HG02943 (cell line): ENCODE measurements around the gene SLC5A7.

ENCODE experiments used
- ATAC-seq: cut with Tn5 transposase; IDR thresholded peaks from one replicate; pipeline ENCODE4 v1.9.1; 2021; ENCODE audit warnings: mild to moderate bottlenecking, low read depth, moderate library complexity; ENCODE audit not compliant: unreplicated experiment

SLC5A7 gene

DNA sequence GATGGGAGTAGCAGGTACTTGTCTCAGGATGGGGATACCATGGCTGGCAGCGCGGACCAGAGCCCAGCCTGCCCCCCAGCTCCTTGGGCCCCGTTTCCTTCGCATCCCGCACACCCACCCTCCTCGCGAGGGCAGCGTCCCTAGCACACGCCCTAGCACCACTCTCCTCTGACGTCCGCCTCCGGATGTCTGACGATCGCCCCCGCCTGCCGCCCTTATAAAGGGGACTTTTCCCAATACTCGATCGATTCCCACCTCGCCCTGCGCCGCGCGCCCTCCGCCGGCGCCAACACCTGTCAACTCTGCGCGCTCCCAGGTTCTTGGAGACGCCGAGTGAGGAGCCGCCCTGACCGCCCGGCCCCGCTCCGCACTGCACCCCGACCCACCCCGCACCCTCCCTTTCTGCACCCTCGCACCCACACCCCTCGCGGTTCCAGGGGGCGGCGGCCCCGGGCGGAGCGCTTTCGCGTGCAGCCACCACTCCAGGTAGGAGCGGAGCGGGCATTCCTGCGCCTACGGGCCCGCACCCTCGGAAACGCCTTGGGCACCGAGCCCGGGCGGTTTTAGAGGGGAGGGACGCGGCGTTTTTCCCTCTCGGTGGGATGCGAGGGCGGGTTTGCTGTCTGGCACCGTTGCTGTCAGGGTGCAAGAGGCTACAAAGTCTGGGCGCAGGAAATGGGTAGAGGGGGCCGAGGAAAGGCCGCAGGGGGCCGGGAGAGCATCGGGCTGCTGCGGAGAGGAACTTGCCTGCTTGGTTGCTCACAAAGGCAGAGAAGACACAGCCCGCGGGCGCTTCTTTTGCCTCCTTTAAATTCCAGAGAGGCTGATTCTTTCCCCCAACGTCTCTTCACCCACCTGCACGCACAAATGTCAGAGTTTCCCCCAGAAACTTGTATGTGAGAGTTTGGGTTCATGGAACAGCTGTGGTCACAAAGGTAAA, at the start of gene SLC5A7:
SLC5A7 (plus strand) TSS at position 247 of the 940 bp plus-strand sequence. CDS start 1,632 bp downstream, outside the sequence.
- ATAC-seq = no peak

DNA sequence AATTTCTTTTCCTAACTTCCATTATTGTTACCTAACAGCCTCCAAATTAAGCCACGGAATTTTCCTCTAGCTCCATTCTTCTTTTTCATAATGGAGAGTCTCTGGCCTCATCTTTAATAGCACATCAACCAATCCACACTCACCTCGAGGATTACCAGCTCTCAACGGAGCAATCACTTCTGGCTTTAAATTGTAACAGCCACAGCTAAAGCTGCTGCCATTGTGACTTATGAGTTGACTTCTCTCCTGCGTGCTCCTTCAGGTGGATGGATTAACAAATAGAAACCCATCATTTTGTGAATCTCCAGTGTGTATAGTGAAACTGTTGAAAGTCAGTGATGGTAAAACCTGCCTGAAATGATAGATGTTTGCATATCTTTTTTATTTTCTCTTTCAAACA, 24.9 kb upstream of the SLC5A7 start:
- no peak for ATAC-seq

DNA sequence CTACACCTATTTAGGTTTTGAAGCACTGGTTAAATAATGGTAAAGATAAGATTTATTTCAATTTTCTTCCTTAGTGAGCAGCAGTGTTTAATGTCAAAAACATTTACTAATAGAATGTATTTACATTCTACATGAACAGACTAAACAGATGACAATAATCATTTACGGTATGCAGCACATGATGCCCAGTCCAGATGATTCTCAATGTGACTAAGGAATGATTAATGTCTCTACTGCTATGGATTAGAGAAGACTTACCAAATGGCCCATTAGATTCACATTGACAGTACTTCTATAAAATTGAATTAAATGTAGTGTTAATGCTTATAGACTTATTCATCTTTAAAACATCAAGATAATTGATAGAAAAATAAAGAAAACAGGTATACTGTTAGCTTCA, 22.1 kb upstream of the SLC5A7 start:
- no peak for ATAC-seq

DNA sequence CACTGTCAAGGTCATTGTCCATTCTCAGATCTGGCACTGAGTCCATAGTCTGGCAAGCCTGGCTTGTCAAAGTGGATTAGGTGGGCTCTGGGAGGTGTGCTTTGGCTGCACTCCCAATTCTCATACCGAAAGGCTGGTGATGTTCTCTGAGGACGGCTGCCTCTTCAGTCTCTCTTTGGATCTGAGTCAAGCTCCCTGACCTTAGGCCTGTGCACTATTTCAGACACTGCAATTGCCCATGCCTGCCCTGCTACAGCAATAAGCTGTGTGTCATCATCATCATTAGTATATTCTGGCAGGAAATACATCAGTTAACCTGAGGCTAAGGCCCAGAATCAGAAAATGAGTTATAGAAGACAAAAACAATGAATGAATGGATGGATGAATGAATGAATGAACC, 1.6 kb upstream of the SLC5A7 start:
- no peak for ATAC-seq

DNA sequence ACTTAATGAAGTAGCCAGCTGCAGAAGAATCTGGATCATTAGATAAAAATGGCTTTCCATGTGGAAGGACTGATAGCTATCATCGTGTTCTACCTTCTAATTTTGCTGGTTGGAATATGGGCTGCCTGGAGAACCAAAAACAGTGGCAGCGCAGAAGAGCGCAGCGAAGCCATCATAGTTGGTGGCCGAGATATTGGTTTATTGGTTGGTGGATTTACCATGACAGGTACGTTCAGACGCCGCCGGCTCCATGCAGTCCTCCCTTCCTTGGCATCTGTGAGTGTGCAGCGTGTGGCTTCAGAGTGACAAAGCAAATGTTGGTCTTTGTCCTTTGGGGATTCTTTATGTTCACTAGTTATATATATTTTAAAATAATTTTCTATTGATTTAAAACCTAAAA, 1.8 kb downstream of the SLC5A7 start:
- ATAC-seq = no peak

DNA sequence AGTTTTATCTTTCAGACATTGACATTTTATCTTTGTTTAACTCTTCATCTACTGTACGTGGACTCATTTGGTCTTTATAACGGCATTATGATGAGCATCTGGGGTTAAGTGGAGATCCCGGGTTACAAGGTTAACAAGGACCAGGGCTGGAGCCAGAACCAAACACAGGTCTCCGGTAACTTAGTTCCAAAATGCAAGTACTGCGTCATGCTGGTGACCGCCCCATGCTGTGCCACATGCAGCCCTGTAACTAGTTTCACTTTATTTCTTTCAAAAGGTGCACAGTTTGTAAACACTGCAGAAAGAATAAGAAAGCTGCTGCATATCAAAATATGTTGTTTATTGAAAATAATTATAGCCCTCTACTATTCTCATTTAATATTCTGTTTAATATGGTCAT, 3.1 kb downstream of the SLC5A7 start:
- ATAC-seq = no peak

DNA sequence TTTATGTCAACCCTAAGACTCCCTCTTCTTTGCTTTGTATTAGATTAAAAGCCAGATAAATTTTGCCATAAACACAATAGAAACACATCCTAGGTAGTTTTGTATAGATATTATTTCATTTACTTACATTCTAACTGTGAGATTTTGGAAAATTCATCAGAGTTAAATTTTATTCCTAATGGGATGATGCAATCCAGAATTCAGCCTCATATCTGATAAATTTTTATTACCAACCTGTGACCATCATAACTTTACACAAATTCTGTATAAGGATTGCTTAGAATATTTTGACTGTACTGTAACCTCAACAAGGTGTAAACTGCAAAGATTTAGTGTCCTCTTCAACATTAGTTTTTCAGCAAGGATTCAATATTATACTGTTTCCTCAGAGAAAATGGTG, 4.4 kb downstream of the SLC5A7 start:
- ATAC-seq = no peak

DNA sequence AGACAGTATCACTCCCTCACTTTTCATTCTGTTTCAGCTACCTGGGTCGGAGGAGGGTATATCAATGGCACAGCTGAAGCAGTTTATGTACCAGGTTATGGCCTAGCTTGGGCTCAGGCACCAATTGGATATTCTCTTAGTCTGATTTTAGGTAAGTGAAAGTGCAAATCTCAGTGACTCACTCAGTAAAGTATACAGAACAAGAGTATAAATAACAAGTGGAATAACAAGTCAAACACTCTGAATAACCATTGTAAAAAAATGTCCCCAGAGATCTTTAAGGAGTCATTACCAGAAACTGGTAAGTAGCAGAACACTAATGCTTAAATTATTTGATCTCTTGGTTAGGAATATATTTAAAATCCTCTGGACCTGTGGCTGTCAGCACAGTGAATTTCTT, 5.7 kb downstream of the SLC5A7 start:
- ATAC-seq = no peak

DNA sequence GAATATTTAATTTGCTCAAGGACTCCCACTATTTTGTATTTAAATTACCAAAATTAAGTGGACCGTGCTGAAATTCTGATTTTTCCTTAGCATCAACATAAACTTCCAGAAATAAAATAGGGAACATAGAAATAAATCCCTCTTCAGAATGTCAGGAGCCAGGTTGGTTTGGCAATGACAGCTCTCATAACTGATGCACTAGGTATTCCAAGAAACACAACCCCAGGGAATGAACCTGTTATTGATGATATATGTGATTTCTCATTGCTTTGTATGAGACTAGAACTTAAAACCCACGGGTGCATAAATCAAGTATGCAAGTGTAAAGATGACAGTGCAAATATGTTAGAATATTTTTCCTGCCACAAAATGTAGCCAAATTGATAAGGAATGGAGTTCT, 12.8 kb downstream of the SLC5A7 start:
- no peak for ATAC-seq

DNA sequence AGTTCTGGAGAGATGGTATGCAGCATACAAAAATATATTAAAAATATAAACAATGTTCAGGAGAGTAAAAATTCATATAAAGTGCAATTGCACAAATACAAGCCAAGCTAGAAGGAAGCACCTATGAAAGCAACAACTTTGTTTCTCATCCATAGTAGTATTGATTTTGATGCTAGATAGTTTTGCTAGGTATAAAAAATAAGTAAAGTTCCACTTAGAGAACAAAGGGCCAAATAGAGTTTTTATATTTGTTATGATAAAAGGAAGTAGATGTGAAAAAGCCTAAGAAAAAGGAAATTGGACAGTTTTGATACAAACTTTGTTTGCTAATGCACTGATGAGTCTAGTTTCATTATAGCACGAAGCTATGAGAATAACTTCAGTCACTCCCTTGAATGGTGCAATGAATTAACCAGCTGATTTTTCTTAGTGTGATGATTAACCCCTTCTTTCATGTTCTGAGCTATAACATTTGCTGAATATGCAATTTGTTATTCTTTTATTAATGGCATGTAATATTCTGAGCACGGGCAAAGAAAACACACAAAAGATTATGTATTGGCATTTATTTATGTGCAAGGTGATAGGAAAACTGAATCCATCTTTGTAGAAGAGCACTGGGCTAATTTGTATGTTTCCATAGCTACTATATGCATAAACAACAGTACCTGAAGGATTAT, 24.7 kb downstream of the SLC5A7 start:
- ATAC-seq = no peak

DNA sequence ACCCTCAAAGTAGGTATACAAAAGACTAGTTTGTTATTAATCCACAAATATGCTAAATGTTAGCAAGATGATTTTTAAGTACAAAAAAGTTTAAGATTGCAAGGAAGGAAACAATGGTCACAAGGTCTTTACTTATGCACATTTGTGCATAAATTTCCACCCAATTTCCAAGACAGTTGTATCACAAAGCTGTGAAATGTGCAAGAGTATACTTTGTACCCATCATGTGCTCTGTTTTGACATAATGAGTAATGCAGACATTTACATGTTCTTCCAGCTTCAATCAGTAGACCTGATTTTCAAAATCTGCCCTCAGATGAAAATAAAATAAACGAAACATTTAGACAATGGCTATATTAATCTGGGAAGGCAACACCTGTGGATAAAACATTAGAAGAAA, 27.0 kb downstream of the SLC5A7 start:
- no peak for ATAC-seq

DNA sequence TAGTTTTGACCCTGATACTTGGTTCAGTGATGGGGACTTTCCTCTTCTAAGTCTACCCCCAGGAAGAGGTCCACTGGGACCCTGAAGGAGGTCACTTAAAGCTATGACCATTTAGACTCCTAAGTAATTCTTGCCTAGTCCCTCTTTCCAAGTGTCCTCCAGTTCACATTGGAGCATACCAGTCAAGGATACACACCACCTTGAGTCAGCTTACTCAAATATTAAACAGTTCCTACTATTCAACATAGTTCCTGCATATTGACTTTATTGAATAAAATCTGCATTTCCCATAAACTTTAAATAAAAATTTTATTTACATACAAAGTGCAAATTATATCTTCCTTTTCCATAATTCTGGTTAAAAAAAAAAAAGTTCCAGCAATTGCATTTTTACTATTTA, 36.3 kb downstream of the SLC5A7 start:
- no peak for ATAC-seq

DNA sequence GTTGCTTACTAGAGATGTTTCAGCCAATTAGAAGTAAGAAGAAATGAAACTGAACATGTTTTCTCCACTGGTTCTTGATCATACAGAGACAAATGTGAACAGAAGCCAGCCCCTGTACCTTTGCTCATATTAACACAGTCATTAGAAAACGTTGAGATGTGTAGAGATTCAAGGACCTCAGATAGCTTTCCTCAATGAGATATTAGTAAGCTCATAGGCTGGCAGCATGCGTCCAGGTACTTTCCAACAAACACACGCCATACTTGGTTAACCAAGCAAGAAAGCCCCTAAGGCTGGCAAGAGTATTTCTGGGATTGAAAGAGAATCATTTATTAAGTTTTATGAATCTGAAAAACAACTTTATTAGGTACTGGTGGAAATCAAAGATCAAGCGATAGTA, 37.5 kb downstream of the SLC5A7 start:
- no peak for ATAC-seq

DNA sequence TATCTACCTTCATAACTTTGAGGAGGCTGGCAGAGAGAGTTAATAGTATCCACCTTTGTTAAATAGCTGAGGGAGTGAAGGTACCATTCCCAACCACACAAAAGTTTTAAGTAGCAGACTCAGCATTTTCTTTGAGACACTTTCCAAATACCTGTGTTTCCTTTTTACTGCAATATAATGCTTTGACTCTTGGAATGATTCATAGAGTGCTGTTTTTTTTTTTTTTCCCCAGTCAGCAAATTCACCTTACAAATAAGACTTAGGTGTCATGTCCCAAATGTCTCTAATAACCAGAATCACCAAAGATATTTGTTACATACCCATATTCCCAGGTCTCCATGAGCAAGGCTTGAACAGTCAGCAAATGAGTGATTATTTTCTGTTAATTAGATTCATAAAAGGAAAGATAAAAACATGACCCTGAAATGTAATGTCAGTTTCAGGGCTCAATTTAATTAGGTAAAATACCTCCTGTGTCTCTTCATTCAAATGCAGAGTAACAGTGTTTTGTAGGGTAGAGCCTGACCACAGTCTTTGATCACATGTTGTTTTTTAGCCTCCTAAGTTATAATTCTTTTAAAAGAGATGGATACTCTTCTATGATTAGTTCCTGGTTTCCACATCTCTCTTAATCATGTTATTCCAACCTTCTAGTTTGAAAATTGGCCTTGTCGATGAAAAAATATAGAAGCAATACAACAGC, 39.9 kb downstream of the SLC5A7 start:
- no peak for ATAC-seq

DNA sequence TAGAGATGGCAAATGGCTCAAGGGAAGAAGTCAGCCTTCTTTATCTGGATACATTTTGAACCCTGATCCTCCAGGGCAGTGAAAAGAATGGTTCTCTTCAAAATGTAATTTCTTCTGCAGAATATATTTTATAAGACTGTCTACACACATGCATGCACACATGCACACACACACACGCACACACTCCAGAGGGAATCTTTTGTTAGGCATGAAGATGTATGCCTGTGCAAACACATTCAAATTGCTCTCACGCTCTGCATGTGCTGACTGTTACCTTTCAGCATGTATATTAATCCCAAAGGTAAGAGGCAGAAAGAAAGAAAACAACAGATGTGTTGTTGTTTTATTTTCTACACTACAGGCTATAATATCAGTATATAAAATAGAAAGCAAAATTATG, 43.2 kb downstream of the SLC5A7 start:
- ATAC-seq = no peak

DNA sequence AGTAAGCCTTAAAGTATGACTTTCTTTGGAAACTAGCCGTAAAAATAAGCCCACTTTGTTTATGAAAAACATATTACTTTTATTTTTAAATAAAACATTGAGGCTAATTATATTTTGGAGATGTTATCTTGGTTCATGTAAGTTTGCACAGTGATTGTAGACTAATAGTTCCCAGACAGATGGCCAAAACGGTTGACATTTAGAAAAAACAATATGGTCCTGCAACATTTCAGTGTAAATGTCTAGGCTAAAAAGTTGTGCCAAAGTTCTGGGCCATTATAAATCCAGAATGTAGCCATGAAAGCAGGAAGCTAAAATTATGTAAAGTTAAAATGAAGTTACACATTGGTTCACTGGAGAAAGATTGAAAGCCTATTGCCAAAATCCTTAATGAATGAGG, 43.6 kb downstream of the SLC5A7 start:
- no peak for ATAC-seq

DNA sequence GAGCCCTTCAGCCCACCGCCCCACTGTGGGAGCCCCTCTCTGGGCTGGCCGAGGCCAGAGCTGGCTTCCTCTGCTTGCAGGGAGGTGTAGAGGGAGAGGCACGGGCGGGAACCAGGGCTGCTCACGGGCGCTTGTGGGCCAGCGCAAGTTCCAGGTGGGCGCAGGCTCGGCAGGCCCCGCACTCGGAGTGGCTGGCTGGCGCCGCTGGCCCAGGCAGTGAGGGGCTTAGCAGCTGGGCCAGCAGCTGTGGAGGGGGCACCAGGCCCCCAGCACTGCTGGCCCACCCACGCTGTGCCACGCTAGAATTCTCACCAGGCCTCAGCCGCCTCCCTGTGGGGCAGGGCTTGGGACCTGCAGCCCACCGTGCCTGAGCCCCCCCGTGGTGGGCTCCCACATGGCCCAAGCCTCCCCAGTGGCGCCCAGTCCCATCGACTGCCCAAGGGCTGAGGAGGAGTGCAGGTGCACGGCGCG, 45.2 kb downstream of the SLC5A7 start:
- ATAC-seq = no peak

DNA sequence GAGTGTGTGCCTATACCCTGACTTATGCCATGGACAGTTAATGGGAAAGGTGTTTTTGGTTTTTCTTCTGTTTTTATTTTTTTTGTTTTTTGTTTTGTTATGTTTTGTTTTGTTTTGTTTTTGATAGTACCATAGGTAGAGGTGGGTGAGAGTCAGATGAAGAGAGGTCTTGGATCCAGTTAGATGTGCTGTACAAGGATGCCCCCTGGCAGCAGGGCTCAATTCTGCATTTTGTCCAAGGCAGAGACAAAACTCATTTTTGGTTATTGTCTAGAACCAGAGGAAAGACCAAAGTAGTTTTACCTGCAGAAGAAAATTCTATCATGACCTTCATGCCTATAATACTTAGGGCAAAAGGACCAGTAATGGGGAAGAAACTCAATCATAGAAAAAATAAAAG, 48.5 kb downstream of the SLC5A7 start:
- ATAC-seq = no peak

DNA sequence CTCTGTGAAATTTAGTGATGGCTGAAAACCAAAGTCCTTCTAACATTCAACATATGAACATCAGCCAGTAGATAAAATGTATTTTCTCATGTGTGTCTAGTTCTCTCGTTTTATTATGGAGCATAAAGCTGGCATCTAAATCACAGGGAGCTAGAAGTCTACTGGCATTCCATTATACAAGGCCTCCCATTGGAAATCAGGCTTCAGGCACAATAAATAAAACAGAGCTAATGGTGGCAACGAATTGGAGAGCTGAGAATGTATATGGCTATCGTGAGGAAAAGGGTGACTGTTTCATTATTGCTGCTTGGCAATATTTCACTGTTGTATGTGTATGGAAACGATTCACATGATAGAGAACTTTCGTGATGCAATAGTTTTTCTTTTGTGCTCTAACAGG, 62.4 kb downstream of the SLC5A7 start:
- no peak for ATAC-seq

DNA sequence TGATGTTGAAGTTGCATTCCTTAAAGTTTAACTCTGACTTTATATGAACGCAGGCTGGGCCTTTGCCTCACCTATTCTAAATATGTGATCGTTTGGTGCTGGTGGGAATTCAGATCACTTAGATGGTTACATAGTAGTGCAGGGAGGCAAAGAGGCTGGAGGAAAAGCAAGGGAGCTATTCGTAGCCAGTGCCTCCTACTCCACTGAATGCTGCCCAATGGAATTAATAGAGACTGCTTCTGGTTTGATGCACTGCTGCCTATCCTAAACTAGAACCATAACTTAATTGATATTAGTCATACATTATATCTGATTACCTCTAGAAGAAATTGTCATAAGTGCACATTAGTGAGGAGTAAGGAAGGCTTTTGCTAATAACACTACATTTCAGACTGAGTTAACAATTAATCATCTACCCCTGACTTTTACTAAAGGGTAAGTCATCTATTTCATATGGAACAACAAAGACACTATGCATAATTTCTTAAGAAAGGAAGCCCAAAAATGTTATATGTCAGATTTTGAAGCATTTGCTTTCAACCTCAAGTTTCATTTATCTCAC, 72.3 kb downstream of the SLC5A7 start:
- ATAC-seq = no peak
